Peyer's patch (tissue), 4 donors: Measurements from ENCODE around the gene RAB34.

ENCODE experiments used
- POLR2A ChIP-seq, 2 donors: fragments of 450-650 bp; IDR thresholded peaks; one replicate each; pipeline ENCODE4 v1.5.1; 2017; ENCODE audit warnings: antibody characterized with exemption in 2 of 2, mild to moderate bottlenecking in 2 of 2, moderate library complexity in 2 of 2
- TF ChIP-seq, protein P1 (sequence below), 6 experiments: fragments of 450-650 bp in 4 of 6; fragments of 200-600 bp in 2 of 6; sonication (generic) in 1 of 6; IDR thresholded peaks; one replicate each; pipeline ENCODE4 v1.5.1; 2017 to 2019; ENCODE audit warnings: antibody characterized with exemption in 6 of 6, mild to moderate bottlenecking in 3 of 6, moderate library complexity in 1 of 6

DNA sequence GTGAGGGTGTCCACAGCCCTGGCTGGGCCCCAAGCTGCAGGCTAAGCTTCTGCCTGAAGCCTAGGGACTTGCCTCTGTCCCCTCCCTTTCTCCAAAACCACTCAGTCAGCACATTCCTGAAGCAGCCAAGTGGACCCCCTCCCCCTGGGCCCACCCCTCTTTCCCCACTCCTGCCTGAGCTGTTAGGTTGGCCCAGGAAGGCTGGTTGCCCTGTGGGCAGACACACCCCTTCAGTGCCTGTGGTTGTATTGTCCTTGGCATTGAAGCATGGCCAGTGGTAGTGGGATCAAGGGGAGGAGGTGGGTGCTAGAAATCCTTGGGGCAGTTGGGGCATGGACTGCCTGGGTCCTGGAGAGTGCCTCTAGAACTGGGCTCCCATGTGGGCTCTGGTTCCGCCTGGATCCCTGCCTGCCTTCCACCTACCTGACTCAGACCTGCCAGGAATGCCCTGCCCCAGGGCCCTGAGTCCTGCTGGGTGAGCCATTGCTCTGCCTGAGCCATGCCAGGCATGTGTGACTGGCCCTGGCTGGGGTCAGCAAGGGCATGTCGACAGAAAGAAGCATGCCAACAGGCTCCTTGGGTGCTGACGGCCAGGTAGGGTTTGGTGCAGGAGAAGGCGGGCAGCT, 28.2 kb upstream of the RAB34 start:
- TF ChIP-seq POLR2A (IDR thresholded peaks at IDR 0.05): peak; percentile 45 to 46
- TF ChIP-seq, protein P1, sequence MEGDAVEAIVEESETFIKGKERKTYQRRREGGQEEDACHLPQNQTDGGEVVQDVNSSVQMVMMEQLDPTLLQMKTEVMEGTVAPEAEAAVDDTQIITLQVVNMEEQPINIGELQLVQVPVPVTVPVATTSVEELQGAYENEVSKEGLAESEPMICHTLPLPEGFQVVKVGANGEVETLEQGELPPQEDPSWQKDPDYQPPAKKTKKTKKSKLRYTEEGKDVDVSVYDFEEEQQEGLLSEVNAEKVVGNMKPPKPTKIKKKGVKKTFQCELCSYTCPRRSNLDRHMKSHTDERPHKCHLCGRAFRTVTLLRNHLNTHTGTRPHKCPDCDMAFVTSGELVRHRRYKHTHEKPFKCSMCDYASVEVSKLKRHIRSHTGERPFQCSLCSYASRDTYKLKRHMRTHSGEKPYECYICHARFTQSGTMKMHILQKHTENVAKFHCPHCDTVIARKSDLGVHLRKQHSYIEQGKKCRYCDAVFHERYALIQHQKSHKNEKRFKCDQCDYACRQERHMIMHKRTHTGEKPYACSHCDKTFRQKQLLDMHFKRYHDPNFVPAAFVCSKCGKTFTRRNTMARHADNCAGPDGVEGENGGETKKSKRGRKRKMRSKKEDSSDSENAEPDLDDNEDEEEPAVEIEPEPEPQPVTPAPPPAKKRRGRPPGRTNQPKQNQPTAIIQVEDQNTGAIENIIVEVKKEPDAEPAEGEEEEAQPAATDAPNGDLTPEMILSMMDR (IDR thresholded peaks at IDR 0.05): no peak
